Activated CD4-positive, alpha-beta T cell treated with anti-CD3 and anti-CD28 coated beads, Interleukin-2, amount 50 U/mL, for 24 hours (primary cell): ENCODE data around the gene SYNGAP1.
A peak's percentile ranks its signal among the peaks of the same experiment; 100 is the strongest.
"Not testable (repeated sequence)": the region's sequence is repeated elsewhere in the genome, so short reads cannot be mapped to it uniquely, and the experiment has no call there.

Source experiments
- DNase-seq, 2 donors: peaks; one replicate each; pipeline ENCODE4 v3.0.0-alpha.2; 2020; ENCODE audit warnings: low read depth in 1 of 2, low spot score in 1 of 2

Gene SYNGAP1

DNA sequence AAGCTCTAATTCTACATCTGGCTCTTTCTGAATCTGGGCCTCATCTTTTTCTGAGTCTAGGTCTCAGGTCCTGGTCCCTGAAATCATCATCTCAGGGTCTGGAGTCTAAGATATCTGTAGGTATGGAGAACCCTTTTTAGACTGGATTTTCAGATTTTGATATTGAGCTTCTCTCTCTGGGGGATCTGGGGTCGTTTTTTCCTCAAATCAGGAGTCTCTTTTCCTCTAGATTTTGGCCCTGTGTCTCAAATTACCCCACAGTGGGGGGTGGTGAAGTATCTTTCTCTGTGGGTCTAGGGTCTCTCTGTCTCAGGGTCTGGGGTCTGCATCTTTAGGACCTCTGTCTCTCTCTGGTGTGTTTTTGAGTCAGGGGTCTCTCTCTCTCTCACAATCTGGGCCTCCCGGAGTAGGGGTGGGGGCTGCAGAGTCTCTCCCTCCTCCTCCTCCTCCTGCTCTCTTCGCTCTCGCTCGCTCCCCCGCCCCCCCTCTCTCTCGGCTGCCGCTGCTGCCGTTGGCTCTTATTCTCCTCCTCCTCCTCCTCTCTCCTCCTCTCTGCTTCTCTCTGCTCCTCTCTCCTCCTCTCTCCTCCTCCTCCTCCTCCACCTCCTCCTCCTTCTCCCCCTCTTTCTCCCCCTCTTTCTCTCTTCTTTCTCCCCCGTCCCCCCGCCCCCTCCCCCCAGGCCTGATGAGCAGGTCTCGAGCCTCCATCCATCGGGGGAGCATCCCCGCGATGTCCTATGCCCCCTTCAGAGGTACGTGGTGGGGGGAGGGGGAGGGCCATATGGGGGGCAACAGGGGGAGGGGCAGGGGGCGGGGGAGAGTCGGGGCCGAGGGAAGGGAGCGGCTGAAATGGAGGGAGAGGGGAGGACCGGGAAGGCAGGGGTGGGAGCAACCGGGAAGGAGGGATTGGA lies at the start of gene SYNGAP1:
TSS of gene SYNGAP1 (plus strand) at position 486 of the 911 bp plus-strand sequence. CDS start at position 686, 200 bp downstream.
- DNase-seq: no peak

DNA sequence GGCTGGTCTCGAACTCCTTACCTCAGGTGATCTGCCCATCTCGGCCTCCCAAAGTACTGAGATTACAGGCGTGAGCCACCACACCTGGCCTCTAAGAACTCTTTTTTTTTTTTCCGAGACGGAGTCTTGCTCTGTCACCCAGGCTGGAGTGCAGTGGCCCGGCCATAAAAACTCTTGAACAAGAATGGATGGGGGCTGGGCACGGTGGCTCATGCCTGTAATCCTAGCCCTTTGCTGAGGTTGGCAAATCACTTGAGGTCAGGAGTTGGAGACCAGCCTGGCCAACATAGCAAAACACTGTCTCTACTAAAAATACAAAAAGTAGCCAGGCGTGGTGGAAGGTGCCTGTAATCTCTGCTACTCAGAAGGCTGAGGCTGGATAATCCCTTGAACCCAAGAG lies 48.0 kb upstream of the SYNGAP1 start:
- not testable (repeated sequence) for DNase-seq

DNA sequence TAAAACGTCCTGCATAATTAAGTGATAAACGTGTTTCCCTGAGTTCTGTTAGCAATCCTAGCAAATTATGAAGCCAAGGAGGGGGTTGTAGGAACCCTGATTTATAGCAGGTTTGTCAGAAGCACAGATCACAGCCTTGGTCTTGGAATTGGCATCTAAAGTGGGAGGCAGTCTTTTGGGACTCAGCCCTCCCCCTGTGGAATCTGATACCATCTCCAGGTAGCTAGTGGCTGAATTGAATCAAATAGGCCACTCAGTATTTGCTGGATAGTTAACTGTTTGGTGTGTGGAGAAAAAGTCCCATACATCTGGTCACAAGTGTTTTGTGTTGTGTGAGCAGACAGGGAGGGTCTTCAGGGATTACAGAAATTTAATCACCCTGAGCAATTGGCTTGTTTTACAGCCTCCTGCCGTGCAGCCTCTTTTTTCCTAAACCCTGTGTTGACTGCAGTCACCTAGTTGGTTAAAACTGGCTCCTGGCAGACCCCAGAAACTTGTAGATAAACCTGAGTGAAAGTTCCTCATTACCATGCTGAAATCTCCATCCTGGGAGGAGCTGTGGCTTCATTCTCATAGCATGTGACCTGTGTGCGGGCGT lies 47.2 kb upstream of the SYNGAP1 start:
- DNase-seq: no peak

DNA sequence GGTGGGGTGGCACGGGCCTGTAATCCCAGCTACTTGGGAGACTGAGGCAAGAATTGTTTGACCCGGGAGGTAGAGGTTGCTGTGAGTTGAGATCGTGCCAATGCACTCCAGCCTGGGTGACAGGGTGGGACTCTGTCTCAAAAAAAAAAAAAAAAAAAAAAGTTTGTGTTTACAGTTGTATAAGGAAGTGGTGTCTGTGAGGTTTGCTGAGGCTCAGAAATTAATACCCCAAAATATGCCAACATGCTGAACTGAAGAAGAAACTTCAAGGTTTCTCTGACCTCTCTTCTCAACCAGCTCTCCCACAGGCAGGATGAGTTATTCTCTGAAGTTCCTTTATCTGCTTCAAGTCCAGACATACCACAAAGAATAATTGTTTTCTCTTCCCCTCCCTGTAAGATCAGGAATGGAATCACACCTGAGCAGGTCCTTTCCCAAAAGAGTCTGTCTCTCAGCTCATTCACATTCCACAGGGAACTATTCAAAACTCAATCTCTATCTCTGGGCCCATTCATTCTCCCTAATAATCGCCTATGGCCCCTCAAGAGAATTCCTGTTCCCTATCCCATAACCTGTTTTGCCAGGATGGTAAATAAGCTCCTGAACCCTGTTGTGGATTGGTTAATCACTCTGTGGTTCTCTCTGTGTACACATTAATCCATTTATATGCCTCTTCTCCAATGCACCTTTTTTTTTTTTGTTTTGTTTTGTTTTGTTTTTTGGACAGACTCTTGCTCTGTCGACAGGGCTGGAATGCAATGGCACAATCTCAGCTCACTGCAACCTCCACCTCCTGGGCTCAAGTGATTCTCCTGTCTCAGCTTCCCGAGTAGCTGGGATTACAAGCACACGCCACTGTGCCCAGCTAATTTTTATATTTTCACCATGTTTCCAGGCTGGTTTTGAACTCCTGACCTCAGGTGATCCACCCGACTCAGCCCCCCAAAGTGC lies 45.6 kb upstream of the SYNGAP1 start:
- no peak for DNase-seq

DNA sequence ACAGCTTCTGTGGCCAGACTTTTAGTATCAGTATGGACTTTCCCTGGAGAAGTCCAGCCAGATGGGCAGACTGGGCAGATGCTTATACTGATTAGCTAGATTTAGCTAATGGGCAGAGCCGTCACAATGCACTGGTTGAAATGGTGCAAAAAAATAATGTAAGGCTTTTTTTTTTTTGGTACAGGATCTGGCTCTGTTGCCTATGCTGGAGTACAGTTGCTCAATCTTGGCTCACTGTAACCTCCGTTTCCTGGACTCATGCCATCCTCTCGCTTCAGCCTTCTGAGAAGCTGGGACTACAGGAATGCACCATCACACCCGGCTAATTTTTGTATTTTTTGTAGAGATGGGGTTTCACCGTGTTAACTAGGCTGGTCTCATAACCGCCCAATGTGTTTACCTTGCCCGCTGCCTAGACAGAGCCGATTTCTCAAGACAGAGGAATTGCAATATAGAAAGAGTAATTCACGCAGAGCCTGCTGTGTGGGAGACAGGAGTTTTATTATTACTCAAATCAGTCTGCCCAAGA lies 44.7 kb upstream of the SYNGAP1 start:
- no peak for DNase-seq

DNA sequence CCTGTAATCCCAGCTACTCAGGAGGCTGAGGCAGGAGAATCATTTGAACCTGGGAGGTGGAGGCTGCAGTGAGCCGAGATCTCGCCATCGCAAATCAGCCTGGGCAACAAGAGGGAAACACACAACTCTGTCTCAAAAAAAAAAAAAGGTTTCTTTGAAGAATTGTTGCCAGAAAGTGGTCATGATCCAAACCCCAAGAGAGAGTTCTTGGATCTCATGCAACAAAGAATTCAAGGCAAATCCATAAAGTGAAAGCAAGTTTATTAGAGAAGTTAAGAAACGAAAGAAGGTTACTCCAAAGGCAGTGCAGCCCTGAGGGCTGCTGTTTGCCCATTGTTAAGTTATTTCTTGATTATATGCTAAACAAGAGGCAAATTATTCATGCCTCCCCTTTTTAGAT lies 42.7 kb upstream of the SYNGAP1 start:
- no peak for DNase-seq

DNA sequence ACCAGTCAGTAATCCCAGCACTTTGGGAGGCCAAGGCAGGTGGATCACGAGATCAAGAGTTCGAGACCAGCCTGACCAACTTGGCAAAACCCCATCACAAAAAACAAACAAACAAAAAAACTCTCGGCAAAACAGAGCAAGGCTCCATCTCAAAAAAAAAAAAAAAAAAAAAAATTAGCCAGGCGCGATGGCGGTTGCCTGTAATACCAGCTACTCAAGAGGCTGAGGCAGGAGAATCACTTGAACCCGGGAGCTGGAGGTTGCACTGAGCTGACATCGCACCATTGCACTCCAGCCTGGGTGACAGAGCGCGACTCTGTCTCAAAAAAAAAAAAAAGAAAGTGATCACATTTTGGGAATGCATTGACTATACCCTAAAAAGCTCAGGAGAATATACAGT lies 40.7 kb upstream of the SYNGAP1 start:
- not testable (repeated sequence) for DNase-seq

DNA sequence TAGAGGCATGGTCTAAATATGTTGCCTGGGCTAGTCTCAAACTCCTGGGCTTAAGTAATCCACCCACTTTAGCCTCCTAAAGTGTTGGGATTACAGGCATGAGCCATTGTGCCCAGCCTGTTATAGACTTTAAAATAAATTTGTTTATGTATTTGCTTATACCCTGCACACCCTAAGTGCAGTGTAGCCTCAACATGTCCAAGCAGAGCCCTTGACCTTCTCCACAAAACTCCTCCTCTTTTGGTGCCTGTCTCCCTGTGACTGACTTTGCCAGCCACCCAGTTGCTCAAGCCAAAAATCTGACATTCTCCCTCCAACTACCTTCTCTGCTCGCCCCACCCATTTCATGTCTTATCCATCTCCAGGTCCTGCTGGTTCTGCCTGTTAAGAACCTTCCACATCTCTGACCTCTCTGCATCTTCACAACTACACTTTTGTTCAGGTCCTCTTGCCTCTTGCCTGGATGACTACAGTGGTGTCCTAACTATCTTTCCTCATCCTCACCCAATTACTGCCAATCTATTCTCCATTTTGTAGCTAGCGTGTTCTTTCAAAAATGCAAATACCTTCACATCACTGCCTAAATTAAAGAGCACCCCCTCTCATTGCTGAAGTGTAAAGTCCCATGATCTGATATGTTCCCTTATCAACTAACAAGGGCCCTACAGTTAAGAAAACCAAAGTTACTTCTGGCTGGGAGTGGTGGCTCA lies 39.4 kb upstream of the SYNGAP1 start:
- DNase-seq: no peak

DNA sequence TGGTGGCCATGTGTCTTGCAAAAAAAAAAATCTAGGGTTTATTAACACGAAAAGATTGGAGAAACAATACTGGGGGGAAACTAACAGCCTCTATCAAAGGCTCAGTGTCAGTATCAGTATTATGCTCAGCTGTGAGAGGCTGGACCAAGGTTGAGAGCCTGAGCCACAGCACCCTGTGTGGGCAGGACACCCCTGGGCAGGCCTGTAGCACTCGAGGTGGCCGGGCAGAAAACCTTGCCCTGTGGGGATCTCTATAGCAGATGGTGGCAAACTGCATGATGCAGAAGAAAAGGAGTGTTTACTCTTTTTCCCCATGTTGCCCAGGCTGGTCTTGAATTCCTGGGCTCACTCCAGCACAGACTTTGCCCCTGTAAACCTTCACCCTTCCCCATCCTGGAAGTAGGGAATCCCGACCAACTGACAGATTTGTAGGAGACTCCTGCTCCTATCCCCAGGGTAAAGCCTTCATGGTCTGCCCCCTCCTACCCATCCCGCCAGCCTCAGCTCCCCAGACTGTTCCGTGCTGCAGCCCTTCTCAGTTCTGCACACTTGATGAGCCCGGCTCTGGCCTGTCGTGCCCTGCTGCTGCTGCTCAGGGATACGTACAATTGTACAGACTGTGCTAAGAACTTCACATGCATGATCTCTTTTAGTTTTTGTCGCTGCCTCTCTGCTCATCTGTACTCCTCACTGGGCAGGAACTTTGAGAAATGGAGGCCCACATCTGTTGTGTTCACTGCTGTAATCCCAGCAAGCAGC lies 36.3 kb upstream of the SYNGAP1 start:
- no peak for DNase-seq

DNA sequence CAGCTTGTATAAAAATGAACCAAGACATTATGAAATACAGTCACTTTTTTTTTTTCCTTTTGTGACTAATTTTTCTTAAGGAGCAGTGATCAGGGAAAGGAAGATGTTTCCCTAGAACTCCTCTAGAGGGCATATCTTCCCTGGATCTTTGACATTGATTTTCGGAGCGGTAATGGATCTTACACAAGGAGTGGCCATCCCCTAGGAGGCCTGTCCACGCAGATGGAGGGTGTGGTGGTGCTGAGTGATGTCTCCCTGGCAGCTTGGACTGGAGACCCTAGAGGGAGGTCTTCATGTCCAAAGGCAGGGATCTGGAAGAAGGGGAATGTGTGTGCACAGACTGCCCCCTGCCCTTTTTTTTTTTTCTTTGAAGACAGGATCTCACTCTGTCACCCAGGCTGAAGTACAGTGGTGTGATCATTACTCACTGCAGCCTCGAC lies 35.3 kb upstream of the SYNGAP1 start:
- DNase-seq: no peak

DNA sequence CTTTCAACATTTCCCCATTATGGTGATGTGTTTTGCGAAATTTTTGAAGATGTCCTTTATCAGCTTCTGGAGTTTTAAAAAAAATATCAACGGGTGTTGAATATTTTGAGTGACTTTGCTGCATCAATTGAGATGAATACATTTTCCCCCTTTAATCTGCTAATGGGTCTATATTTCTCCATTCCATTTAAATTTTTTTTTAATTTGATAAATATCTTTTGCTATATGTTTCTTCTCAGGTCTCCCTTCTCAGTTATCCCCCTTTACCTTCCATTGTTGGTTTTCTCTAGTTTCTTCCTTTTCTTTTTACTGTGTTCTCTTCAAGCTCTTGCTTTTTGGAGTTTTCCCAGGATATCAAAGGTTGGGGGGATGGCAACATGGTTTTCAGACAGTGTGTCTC lies 29.7 kb upstream of the SYNGAP1 start:
- no peak for DNase-seq

DNA sequence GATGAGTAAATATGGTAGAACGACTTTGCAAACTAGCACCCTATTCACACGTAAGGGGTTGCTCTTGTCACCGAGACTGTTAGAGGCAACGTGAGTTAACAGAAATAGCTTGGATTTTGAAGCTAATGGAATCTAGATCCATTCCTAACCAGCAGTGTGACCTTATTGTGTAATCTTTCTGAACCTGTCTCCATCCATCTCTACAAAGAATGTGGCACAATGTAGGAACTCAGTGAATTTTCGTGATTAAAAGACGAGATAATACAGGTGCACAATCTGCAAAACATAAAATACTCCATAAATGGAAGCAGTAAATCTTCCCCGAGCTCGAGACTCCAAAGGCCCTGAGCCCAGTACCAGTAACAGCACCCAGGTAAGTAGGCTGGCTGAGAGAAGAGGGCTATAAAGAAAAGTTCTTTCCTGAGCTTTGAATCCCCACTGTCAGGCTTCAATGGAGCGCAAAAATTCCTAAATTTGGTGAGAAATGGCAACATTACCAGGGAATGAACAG lies 29.0 kb upstream of the SYNGAP1 start:
- DNase-seq: no peak

DNA sequence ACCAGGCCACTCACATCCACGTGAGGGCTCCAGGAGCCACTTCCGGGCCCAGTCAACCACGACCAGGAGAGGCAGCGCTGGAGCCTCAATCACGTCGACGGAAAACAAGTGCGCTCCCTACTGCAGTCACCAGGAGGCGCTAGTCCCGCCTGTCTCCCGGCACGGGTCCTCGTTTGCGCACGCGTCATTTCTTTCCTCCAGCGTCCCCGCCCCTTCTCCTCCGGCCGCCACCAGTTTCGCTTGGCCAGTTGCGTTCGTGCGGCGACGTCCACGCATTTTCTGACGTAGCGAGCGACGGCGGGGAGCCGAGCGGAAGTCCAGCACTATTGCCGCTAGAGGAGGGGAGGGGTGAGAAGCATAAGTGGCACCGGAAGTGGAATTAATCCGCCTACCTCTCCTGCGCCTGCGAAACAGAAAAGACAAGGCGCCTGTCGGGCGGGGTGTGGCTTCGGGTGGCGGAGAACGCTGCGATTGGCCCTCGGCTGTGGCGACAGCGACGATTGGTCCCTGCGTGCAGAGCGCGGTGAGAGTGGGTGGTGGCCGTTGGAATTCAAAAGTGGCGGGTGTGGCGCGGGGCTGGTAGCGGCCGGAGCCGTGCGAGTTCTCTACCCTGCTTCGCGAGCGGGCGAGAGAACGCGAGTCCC lies 28.5 kb upstream of the SYNGAP1 start, which contains the start of gene KIFC1:
TSS of gene KIFC1 (plus strand) at position 546 of the 644 bp plus-strand sequence. CDS start 163 bp downstream, outside the sequence.
- DNase-seq: peak; percentile 98 to 99

DNA sequence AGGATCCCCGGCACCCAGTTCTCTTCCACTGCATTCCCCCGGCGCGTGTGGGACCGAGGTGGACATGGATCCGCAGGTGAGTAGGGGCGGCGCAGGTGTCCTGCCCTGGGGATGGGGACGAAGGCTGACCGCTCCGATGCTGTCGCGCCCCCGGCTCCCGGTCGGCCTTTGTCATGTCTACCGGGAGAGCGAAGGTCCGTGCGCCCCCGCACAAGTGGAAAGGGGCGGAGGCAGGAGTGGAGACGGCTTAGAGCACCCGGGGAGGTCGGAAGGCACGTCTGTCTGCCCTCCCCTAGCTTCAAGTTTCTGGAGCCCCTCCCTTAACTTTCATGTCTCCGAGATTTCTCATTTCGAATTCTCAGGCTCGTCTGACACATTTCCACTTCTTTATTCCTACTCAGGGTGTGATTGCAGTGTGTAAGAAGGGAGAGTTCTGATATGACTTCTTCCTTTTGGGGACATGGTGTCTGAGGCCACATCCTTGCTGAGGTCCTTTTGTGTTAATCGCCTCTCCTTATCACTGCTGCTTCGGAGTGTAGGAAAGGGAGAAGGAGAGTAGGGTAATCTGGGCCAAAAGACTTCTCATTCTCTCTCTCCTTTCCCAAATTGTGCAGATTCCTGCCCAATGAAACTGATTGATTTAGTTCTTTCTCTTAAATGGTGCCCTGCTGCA lies 27.8 kb upstream of the SYNGAP1 start:
- peak in 1 of 2 donors; percentile 18 for DNase-seq

DNA sequence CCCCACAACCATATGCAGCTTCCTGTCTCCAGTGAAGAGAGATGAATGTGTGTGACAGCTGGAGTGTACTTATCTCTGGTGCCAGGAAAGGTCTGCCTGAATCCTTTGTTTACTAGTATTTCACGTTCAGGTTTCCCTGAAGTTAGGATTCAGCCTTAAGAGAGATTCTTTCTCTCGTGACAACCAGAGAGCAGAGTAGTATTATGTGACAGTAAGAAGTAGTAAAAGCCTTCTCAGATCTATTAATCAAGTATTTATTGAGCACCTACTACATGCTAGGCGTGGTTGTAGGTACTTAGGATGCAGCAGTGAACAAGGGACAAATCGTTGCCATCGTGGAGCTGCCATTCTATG lies 27.3 kb upstream of the SYNGAP1 start:
- DNase-seq: no peak

DNA sequence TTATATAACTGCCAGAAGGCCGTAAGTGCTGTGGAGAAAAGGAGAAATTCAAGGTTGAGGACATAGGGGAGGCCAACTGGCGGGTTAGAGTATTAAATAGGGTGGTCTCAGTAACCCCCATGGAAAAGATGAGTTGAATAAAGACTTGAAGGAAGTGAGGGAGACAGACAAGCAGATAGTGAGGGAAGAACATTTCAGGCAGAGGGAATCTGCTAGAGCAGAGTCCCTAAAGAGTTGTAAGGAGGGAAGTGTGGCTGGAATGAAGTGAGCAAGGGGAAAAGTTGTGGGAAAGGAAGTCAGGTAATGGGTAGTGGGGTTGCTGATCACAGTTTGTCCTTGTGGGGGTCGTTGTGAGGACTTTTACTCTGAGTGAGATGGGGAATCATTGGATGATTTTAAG lies 26.9 kb upstream of the SYNGAP1 start:
- DNase-seq: no peak

DNA sequence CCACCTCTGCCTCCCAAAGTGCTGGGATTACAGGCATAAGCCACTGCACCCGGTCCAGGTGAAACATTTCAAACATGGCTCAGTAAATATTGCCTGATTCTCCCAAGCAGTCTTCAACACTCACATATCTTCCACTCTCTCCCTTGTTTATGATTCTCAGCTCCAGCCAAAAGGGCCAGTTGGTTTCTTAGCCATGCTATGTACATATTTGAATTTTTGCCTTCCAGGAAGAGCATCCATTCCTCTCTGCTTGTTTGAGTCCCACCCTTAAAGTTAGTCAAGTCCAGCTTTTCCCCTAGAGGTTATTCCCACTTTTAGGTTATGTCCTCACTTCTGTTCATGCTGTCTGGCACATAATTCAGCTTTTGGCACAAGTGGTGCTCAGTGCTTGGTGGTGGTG lies 22.3 kb upstream of the SYNGAP1 start:
- DNase-seq: no peak

DNA sequence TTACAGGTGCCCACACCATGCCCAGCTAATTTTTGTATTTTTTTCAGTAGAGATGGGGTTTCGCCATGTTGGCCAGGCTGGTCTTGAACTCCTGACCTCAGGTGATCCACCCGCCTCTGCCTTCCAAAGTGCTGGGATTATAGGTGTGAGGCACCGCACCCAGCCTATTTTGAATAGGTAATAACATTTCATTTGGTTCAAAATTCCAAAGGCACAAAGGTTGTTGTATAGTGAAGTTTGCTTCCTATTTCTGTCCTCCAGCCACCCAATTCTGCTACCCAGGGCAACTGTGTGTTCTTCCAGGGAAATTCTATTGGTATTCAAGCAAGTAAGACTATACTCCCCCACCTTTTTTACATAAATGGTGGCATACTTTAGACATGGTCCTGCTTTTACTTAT lies 21.3 kb upstream of the SYNGAP1 start:
- DNase-seq: not testable (repeated sequence)
